ENCODE data around the gene KRTAP10-12. TPM values are rescaled to one million over a fixed set of nuclear protein-coding genes. Genes with fewer than 3 reads are reported as not detected.

KRTAP10-12 gene
- total RNA-seq, 2 donors from 2014 or later = not detected

DNA sequence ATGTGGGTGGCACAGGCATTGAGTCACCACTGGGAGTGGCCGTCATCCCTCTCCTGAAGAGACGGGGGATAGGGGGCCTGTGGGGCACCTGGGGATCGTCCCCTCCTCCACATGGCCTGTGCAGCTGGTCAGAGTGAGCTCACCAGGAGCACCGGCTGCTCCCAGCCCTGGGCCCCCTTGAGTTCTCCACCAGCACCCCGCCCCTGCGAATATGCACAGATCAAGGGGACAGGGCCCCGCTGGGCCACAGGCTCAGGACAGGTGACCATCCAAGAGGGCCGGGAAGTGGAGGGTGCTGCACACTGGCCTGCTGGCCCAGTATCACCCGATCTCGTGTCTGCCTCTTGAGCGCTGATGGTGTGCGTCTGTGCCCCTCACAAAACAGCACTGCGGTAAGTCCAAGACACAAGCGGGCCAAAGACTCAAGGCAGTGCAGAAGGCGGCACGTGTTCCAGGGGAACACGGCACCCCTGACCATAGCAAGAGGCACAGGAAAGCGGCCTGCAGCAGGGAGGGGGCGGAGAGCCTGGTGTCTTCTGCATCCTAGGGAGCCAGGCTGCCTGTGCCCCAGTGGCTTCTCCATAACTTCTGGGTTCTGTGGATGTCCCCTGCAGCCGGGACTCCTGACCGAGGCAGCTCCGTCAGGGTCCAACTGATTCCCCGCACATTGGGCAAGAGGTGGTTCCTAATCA is 32.5 kb downstream of the KRTAP10-12 start:
- Mint-ChIP-seq H3K4me1 (peaks cover 7% of the 10 kb centered on the region), H3K36me3 (ENCODE audit: low read depth) (peaks cover 2% of the 10 kb centered on the region), H3K4me3 (no peak overlapping the region), H3K27me3 (peaks cover 55% of the 10 kb centered on the region), H3K27ac (no peak overlapping the region)
- no peaks in the 10 kb centered on the region for H3K9me3 ChIP-seq (ENCODE audit: control insufficient read depth, low read length, poor library complexity, severe bottlenecking)
- no peak for DNase-seq
- no peak for ATAC-seq

DNA sequence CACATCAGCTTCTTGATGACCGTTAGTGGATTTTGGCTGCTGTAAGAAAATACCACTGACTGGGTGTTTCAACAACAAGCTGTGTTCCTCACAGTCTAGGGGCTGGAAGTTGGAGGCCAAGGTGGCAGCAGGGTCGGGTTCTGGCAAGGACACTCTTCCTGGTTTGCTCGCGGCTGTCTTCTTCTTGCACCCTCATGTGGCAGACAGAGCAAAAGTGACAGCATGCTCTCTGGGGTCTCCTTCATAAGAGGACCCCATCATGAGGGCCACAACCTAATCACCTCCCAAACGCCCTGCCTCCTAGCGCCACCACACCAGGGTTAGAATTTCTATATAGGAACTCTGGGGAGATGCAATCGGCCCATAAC is 33.0 kb downstream of the KRTAP10-12 start:
- Mint-ChIP-seq H3K36me3 (ENCODE audit: low read depth) (peaks cover 2% of the 10 kb centered on the region), H3K4me1 (peaks cover 7% of the 10 kb centered on the region), H3K27ac (no peak overlapping the region), H3K27me3 (peaks cover 53% of the 10 kb centered on the region), H3K4me3 (no peak overlapping the region)
- no peak for ATAC-seq
- no peak for DNase-seq
- no peaks in the 10 kb centered on the region for H3K9me3 ChIP-seq (ENCODE audit: control insufficient read depth, low read length, poor library complexity, severe bottlenecking)

DNA sequence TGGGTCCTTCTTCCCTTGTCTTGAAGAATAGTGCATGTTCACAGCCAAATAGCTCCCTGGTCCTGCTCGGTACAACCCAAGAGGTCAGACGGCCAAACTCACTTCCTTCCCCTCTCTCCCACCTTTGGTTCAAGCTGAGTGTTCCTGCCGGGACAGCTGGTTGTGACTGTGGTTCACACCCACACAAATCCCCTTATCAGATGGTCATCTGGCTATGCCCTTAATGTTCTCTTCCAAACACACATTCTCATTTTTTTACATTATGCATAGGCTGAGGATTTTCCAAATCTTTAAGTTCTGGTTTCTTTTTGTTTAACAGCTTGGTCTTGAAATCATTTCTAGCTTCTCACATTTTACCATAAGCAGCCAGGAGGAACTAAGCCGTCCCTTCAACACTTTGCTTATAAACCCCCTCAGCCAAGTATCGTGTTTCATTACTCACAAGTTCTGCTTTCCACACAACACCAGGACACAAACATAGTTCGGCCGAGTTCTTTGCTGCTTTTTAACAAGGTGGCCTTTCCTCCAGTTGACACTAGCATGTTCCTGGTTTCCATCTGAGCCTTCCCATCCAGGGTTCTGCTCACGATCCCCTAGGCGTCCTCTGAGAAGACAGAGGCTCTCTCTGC is 34.1 kb downstream of the KRTAP10-12 start:
- Mint-ChIP-seq H3K27ac (no peak overlapping the region), H3K36me3 (ENCODE audit: low read depth) (peaks cover 2% of the 10 kb centered on the region), H3K27me3 (peaks cover 42% of the 10 kb centered on the region), H3K4me3 (no peak overlapping the region), H3K4me1 (peaks cover 7% of the 10 kb centered on the region)
- H3K9me3 ChIP-seq (ENCODE audit: control insufficient read depth, low read length, poor library complexity, severe bottlenecking) = no peaks in the 10 kb centered on the region
- ATAC-seq (no peak), DNase-seq (no peak)

DNA sequence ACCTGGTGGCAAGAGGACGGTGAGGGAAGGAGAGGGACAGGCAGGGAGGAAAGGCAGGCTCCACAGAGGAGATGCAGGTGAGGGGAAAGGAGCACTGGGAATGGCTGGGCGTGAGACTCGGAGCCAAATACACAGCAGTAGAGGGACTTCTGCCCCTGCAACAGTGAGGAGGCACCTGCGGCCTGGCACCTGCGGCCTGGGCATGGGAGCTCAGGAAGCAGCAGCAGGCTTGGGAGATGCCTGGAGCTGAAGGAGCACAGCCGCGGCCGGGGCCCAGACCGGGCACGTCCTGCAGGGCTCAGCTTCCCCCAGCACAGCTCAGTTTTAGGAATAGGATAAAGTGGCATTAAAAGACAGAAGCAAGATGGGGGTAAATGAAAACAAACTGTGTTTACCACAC is 35.3 kb downstream of the KRTAP10-12 start:
- Mint-ChIP-seq H3K4me3 (no peak overlapping the region), H3K27ac (peak overlapping the region; percentile 54), H3K27me3 (peaks cover 40% of the 10 kb centered on the region), H3K36me3 (ENCODE audit: low read depth) (peaks cover 2% of the 10 kb centered on the region), H3K4me1 (peaks cover 7% of the 10 kb centered on the region)
- DNase-seq (no peak), ATAC-seq (no peak)
- no peaks in the 10 kb centered on the region for H3K9me3 ChIP-seq (ENCODE audit: control insufficient read depth, low read length, poor library complexity, severe bottlenecking)

DNA sequence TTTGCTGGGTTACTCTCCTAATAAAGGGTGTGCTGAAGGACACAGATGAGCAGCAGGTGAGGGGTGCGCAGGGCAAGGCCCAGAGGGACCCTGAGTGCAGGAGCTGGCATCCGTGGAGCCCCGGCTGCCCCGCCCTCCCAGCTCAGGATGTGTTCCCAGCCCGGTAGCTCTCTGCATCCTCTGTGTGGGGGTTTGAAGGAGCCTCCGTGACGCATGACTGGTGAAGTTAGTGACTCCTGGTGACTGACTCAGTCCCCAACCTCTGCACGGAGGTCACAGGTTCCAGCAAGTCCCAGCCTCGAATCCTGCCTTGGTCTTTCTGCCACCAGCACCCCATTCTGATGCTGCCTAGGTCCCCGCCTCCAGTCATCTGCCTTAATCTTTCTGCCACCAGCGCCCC is 36.0 kb downstream of the KRTAP10-12 start:
- H3K9me3 ChIP-seq (ENCODE audit: control insufficient read depth, low read length, poor library complexity, severe bottlenecking) = no peaks in the 10 kb centered on the region
- Mint-ChIP-seq H3K36me3 (ENCODE audit: low read depth) (peaks cover 2% of the 10 kb centered on the region), H3K4me3 (no peak overlapping the region), H3K27me3 (peaks cover 35% of the 10 kb centered on the region), H3K27ac (no peak overlapping the region), H3K4me1 (peaks cover 7% of the 10 kb centered on the region)
- ATAC-seq (no peak), DNase-seq (no peak)

DNA sequence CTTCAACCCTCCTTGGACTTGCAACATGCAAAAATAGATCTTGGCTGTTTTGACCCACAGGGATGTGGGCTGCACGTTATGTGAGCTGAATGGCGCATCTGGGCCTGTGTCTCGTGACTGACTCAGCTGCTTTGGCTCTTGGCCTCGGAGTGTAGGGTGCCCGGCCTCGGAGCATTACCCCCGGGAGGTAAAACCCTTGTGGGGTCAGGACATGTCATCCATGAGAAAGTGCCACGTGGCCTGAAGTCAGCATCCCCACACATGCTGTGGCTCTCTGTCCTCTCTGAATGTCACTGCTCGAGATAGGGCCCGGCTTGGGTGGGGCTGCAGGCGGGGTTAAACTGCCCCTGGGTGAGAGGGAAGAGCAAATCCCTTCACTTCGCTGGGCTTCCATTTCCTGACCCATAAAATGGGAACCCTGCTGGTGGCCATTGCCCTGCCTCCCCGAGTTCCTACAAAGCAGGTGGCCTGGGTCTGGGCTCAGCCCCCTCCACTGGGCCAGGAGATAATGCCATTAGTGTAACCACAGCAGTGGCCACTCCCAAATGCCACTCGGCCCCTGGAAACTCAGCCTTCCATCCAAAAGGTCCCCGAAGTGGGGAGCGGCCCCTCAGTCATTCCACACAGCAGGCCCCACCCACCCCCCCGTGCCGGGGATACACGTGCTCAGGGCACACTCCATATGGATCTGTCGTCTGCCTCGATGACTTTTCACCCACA is 37.2 kb downstream of the KRTAP10-12 start:
- ATAC-seq = no peak
- DNase-seq = no peak
- H3K27ac Mint-ChIP-seq = no peak overlapping the region
- peaks cover 2% of the 10 kb centered on the region for H3K36me3 Mint-ChIP-seq (ENCODE audit: low read depth)
- peaks cover 33% of the 10 kb centered on the region for H3K27me3 Mint-ChIP-seq
- no peak overlapping the region for H3K4me3 Mint-ChIP-seq
- H3K4me1 Mint-ChIP-seq = peaks cover 9% of the 10 kb centered on the region
- no peaks in the 10 kb centered on the region for H3K9me3 ChIP-seq (ENCODE audit: control insufficient read depth, low read length, poor library complexity, severe bottlenecking)

DNA sequence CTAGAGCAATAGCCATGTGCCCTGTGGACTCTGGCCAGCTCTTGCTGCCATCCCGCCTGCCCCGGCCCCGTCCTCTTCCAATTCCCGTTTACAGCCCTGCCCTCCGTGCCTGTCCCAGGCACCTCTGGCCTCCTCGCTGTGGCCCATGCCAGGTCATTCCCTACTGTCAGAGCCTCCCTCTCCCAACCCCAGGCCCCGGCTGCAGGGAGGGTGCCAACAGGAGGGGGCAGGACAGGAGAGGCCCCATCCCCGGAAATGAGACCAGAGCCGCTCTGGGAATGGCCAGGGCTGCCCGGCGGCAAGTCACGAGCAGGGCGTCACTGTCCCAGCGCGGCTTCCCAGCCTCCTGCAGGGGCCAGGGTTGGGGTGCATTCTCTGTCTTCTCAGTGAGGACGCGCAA is 37.9 kb downstream of the KRTAP10-12 start:
- H3K9me3 ChIP-seq (ENCODE audit: control insufficient read depth, low read length, poor library complexity, severe bottlenecking) = no peaks in the 10 kb centered on the region
- Mint-ChIP-seq H3K36me3 (ENCODE audit: low read depth) (peaks cover 2% of the 10 kb centered on the region), H3K27ac (no peak overlapping the region), H3K4me3 (no peak overlapping the region), H3K27me3 (peaks cover 31% of the 10 kb centered on the region), H3K4me1 (peaks cover 12% of the 10 kb centered on the region)
- no peak for ATAC-seq
- DNase-seq = no peak

DNA sequence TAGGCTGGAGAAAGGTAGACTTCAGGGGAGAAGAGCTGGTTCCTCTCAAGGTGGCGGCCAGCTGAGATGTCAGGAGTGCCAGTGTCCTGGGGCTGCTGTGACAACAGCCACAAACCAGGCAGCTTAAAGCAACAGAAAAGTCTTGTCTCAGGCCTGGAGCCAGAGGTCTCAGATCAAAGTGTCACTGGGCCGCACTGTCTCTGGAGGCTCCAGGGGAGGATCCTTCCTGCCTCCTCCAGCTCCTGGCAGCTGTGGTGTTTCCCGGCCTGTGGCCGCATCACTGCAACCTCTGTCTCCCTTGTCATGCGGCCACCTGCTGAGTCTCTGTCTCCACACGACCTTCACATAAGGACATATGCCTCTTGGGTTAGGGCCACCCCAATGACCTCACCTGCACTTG is 38.8 kb downstream of the KRTAP10-12 start:
- H3K9me3 ChIP-seq (ENCODE audit: control insufficient read depth, low read length, poor library complexity, severe bottlenecking) = no peaks in the 10 kb centered on the region
- no peak for DNase-seq
- Mint-ChIP-seq H3K36me3 (ENCODE audit: low read depth) (peaks cover 2% of the 10 kb centered on the region), H3K27me3 (peaks cover 21% of the 10 kb centered on the region), H3K4me1 (peaks cover 12% of the 10 kb centered on the region), H3K27ac (peak overlapping the region; percentile 29), H3K4me3 (no peak overlapping the region)
- ATAC-seq = no peak

DNA sequence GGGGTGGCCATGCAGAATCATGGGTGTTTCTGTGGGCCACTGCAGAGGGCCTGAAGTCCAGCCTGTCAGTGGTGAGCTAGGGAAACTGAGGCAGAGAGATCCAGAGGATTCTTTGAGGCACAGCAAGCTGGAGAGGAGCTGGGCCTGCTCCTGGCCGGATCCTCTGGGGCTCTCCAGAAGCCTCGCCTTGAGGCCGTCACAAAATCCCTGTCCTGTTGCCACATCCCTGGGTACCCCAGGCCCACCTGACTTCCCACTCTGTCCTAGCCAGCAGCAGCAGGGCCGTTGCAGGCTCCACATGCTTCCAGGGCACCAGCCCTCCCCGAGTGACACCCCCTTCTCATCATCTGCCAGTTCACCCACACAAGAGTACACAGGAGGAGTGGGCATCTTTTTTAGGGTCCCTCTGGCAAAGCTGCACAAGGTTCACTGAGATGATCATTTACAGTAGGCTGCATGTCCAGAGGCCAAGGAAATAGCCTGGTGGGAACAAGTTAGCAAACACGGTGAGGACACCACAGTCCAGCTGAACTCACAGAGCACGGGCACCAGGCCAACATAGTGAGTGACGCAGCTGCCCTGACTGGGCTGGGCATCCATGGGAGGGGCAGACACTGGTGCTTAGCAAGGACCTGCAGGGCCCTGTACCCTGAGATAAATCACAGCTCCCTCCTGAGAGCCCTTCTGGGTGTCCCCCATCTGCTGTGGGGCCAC is 39.5 kb downstream of the KRTAP10-12 start:
- no peak for ATAC-seq
- Mint-ChIP-seq H3K27me3 (peaks cover 15% of the 10 kb centered on the region), H3K36me3 (ENCODE audit: low read depth) (peaks cover 2% of the 10 kb centered on the region), H3K4me1 (peaks cover 7% of the 10 kb centered on the region), H3K4me3 (no peak overlapping the region), H3K27ac (peak overlapping the region; percentile 29)
- no peak for DNase-seq
- no peaks in the 10 kb centered on the region for H3K9me3 ChIP-seq (ENCODE audit: control insufficient read depth, low read length, poor library complexity, severe bottlenecking)

DNA sequence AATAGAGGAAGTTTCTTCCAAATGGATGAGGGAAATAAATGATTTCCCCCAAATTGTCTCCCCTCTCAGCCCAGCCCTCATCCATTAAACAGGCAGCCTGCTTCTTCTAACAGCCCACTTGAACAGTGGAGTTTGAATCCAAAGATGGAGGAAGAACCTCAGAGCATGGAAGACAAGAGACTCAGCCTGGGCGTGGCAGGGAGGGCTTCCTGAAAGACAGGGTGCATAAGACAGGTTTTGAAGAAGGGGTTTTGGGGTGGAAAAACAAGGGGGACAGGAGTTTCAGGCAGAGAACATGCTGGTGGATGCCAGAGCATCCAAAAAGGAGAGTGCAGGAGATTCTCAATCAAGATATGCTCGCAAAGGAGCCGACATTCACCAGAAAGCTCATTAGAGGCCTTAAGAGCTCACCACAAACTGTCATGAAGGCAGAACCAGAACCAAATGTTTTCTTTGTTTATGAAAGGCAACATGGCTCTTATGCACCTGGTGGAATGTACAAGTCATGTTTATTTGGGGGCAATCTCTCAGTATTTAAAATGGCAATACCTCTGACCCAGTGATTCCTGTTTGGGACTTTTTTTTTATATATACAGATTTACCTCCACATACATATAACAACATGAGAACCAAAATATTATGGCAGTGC is 40.9 kb downstream of the KRTAP10-12 start:
- no peak overlapping the region for H3K27ac Mint-ChIP-seq
- H3K36me3 Mint-ChIP-seq (ENCODE audit: low read depth) = no peaks in the 10 kb centered on the region
- H3K4me1 Mint-ChIP-seq = peaks cover 9% of the 10 kb centered on the region
- peaks cover 8% of the 10 kb centered on the region for H3K27me3 Mint-ChIP-seq
- no peaks in the 10 kb centered on the region for H3K9me3 ChIP-seq (ENCODE audit: control insufficient read depth, low read length, poor library complexity, severe bottlenecking)
- no peak for ATAC-seq
- no peak overlapping the region for H3K4me3 Mint-ChIP-seq
- no peak for DNase-seq

DNA sequence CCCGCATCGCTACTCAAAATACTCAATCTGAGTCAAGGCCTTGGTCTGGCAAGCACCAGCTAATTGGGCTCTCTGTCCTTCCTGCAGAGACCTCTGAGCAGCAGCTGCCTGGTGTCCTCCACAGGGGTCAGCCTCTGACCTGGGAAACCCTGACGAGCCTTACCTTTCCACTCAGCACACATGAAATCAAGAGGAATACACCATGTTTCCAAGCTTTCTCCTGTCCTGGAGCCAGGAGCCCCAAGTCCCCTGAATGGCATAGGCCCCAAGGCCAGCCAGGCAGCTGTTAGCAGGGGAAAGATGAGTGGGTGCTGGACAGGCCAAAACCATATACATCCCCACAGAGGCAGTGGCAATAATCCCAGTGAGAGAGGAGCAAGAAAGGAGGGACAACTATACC is 41.6 kb downstream of the KRTAP10-12 start:
- no peak overlapping the region for H3K27ac Mint-ChIP-seq
- H3K9me3 ChIP-seq (ENCODE audit: control insufficient read depth, low read length, poor library complexity, severe bottlenecking) = no peaks in the 10 kb centered on the region
- H3K4me1 Mint-ChIP-seq = peaks cover 9% of the 10 kb centered on the region
- H3K27me3 Mint-ChIP-seq = peaks cover 3% of the 10 kb centered on the region
- H3K36me3 Mint-ChIP-seq (ENCODE audit: low read depth) = no peaks in the 10 kb centered on the region
- ATAC-seq (no peak), DNase-seq (no peak)
- H3K4me3 Mint-ChIP-seq = no peak overlapping the region

DNA sequence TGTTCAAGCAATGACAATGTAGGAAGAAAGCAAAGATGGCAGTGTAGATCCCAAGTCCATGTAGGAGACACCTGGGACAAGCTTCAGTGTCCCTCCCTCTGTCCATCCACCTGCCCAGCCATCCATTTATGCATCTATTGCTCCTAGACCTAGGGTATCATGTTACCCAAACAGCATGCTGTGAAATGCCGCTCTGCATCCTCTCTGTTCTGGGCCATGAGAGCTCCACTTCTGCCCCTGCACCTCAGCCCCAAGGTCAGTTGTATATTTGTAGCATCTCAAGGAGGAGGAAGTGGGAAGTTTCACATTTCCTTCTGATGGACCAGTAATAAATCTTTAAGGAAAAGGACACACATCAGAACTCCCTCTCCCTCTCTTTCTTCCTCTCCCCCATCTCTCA is 42.3 kb downstream of the KRTAP10-12 start:
- H3K36me3 Mint-ChIP-seq (ENCODE audit: low read depth) = no peaks in the 10 kb centered on the region
- H3K4me1 Mint-ChIP-seq = peaks cover 9% of the 10 kb centered on the region
- no peaks in the 10 kb centered on the region for H3K27me3 Mint-ChIP-seq
- no peak for ATAC-seq
- no peak overlapping the region for H3K27ac Mint-ChIP-seq
- no peak for DNase-seq
- H3K4me3 Mint-ChIP-seq = no peak overlapping the region
- H3K9me3 ChIP-seq (ENCODE audit: control insufficient read depth, low read length, poor library complexity, severe bottlenecking) = no peaks in the 10 kb centered on the region

DNA sequence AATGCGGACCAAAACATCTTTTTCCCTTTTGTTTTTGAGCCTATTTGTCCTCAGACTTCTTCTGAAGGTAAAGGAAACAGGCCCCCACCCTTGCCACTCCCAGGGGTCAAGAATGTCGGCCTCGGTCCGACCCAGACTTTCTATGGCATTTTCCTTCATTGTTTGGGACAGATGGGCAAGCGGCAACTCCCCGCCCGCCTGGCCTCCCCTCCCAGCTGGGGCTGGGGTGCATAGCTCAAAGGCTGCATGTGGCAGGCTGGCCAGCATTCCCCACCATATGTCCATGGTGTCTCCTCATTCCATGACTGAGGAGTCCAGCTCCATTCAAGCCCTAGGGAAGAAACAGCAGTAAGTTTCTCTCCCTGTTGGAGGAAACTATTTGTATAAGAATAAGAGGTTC is 43.8 kb downstream of the KRTAP10-12 start:
- Mint-ChIP-seq H3K27me3 (no peaks in the 10 kb centered on the region), H3K27ac (no peak overlapping the region), H3K4me1 (peaks cover 9% of the 10 kb centered on the region), H3K36me3 (ENCODE audit: low read depth) (no peaks in the 10 kb centered on the region), H3K4me3 (no peak overlapping the region)
- no peak for ATAC-seq
- DNase-seq = no peak
- no peaks in the 10 kb centered on the region for H3K9me3 ChIP-seq (ENCODE audit: control insufficient read depth, low read length, poor library complexity, severe bottlenecking)
